Stimulated activated CD4-positive, alpha-beta T cell treated with anti-CD3 and anti-CD28 coated beads, TNF-alpha, amount 100 ng/mL, for 48 hours (primary cell): ENCODE measurements around the gene CELA2B.
"Not testable (repeated sequence)": the region's sequence is repeated elsewhere in the genome, so short reads cannot be mapped to it uniquely, and the experiment has no call there.

ENCODE experiments used
- DNase-seq, 3 donors: peaks; one replicate each; pipeline ENCODE4 v3.0.0-alpha.2; 2020; ENCODE audit warnings: low read depth in 3 of 3

Gene CELA2B

GRCh38 chr1:15500184-15501178 is 24.6 kb downstream of the CELA2B start:
- no peak for DNase-seq

GRCh38 chr1:15501208-15502032 is 25.5 kb downstream of the CELA2B start:
- peak; percentile 24 to 48 (median 44) for DNase-seq

- no peak for DNase-seq
Observed at GRCh38 chr1:15504436-15504835, 28.5 kb downstream of the CELA2B start.

- no peak for DNase-seq
Observed at GRCh38 chr1:15506831-15507230, 30.9 kb downstream of the CELA2B start.

GRCh38 chr1:15507278-15507677 is 31.4 kb downstream of the CELA2B start:
- no peak for DNase-seq

- no peak for DNase-seq
Observed at GRCh38 chr1:15508700-15509487, 33.0 kb downstream of the CELA2B start.

- no peak for DNase-seq
Observed at GRCh38 chr1:15509586-15509985, 33.7 kb downstream of the CELA2B start.

GRCh38 chr1:15510611-15511405 is 34.9 kb downstream of the CELA2B start:
- no peak for DNase-seq

GRCh38 chr1:15513192-15513591 is 37.3 kb downstream of the CELA2B start:
- DNase-seq: no peak

GRCh38 chr1:15513919-15514318 is 38.0 kb downstream of the CELA2B start:
- DNase-seq: no peak

- DNase-seq: not testable (repeated sequence)
Observed at GRCh38 chr1:15514557-15514956, 38.7 kb downstream of the CELA2B start.

GRCh38 chr1:15515022-15515663 is 39.2 kb downstream of the CELA2B start:
- DNase-seq: no peak

- DNase-seq: no peak
Observed at GRCh38 chr1:15519625-15520024, 43.7 kb downstream of the CELA2B start.

GRCh38 chr1:15521206-15521906 is 45.5 kb downstream of the CELA2B start:
- DNase-seq: not testable (repeated sequence)

- no peak for DNase-seq
Observed at GRCh38 chr1:15522551-15522950, 46.6 kb downstream of the CELA2B start.

GRCh38 chr1:15523104-15524020 is 47.5 kb downstream of the CELA2B start:
- DNase-seq: peak in 1 of 3 donors; percentile 3

GRCh38 chr1:15524021-15524282 is 48.0 kb downstream of the CELA2B start, which contains the start of gene CASP9:
TSS of gene CASP9 (minus strand) at chr1:15524215. CDS start at chr1:15524200, 15 bp downstream.
- DNase-seq: no peak

- peak; percentile 98 to 100 (median 99) for DNase-seq
Observed at GRCh38 chr1:15524283-15525049, 48.6 kb downstream of the CELA2B start.
